Transverse colon (tissue), 4 donors: ENCODE measurements around the gene PFDN5. TPM values are rescaled to one million over a fixed set of nuclear protein-coding genes. Genes with fewer than 3 reads are reported as not detected.

Experiments
- DNase-seq: peaks from one replicate; pipeline ENCODE4 v3.0.0-alpha.2; 2019
- H3K27ac ChIP-seq, 4 donors: fragments of 200-600 bp; sonication (generic); 2 replicates each; pipeline ENCODE4 v1.5.1; 2016 to 2018; ENCODE audit warnings: inconsistent platforms in 4 of 4
- H3K27me3 ChIP-seq: fragments of 200-600 bp; sonication (generic); 2 replicates; pipeline ENCODE4 v1.5.1; 2017; ENCODE audit warnings: inconsistent platforms
- H3K36me3 ChIP-seq, 4 donors: fragments of 200-600 bp; sonication (generic); 2 replicates each; pipeline ENCODE4 v1.5.1; 2017 to 2019; ENCODE audit warnings: inconsistent platforms in 4 of 4
- H3K4me1 ChIP-seq, 4 donors: fragments of 200-600 bp; sonication (generic); 2 replicates each; pipeline ENCODE4 v1.5.1; 2017 to 2020; ENCODE audit warnings: inconsistent platforms in 4 of 4
- H3K4me3 ChIP-seq, 4 donors: fragments of 200-600 bp; sonication (generic); 1 replicate in 1 of 4; 2 replicates in 3 of 4; pipeline versions ENCODE4 v1.5.1 to v1.6.1; 2017 to 2019; ENCODE audit warnings: inconsistent platforms in 4 of 4
- H3K9me3 ChIP-seq, 2 donors: fragments of 200-600 bp; sonication (generic); 2 replicates each; pipeline ENCODE4 v1.5.1; 2017 to 2019; ENCODE audit warnings: inconsistent platforms in 2 of 2
- EP300 ChIP-seq: sonication (generic); formaldehyde crosslinking; IDR thresholded peaks from one replicate; pipeline ENCODE4 v1.6.1; 2017; ENCODE audit warnings: antibody characterized with exemption, low read depth
- POLR2A ChIP-seq: fragments of 450-650 bp; IDR thresholded peaks from one replicate; pipeline ENCODE4 v1.6.1; 2016; ENCODE audit warnings: antibody characterized with exemption, mild to moderate bottlenecking, moderate library complexity
- POLR2AphosphoS5 ChIP-seq, 3 donors: sonication (generic); formaldehyde crosslinking; IDR thresholded peaks; one replicate each; pipeline ENCODE4 v1.6.1; 2016; ENCODE audit warnings: antibody characterized with exemption in 3 of 3
- WGBS, 2 donors: methylation state at CpG; one replicate each; pipeline ENCODE4 v1.1.5; 2018; ENCODE audit warnings: low coverage in 1 of 2; 5-methylcytosine and 5-hydroxymethylcytosine counted together
- in situ Hi-C, 4 donors: fragments of 200-750 bp; cut with MboI; loops; one replicate each; pipeline versions ENCODE4 v1.15.0 to v1.15.1; 2017; ENCODE audit warnings: low sequenced_read_pairs in 3 of 4, low pct_ligation_motif_present in 1 of 4, low pct_unique_long_range_greater_than_20kb in 1 of 4
- intact Hi-C: fragments of 100-400 bp; cut with DNase I; formaldehyde crosslinking; loops from one replicate; pipeline ENCODE4 v1.15.1; 2023; ENCODE audit warnings: low total_unique reads
- total RNA-seq, 4 donors: library from RNA; depleted of rRNA; stranded (reverse); fragments of >200 nt; gene quantifications; one replicate each; pipeline ENCODE4 v1.1.0, GENCODE V29; 2016
- TF ChIP-seq, protein P1 (sequence below), 5 experiments: fragments of 200-600 bp in 3 of 5; fragments of 450-650 bp in 2 of 5; sonication (generic) in 3 of 5; IDR thresholded peaks; 1 replicate in 2 of 5; 2 replicates in 3 of 5; pipeline ENCODE4 v1.5.1; 2016 to 2017; ENCODE audit warnings: antibody characterized with exemption in 5 of 5, inconsistent platforms in 3 of 5, mild to moderate bottlenecking in 2 of 5, moderate library complexity in 1 of 5

Gene PFDN5
- total RNA-seq, 4 donors from 2014 or later = 244 to 451 (median 381) TPM

DNA sequence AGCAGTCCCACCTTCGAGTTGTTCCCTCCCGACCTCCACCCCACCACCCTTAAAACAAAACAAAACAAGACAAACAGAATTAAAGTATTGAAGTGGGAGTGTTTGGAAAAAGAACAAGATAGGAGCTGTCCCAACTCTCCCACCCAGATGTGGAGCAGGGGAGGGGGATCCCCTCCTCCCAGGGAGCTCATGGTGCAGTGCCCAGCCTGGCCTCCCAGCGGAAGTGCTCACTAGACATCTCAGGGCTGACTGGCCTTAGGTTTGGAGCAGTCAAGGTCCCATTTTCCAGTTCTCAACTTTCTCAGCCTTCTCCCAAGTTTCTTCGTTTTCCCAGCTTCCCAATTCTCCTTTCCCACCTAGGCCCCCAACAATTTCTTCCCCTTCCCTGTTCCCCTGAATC, 37.9 kb downstream of the PFDN5 start:
- Histone ChIP-seq H3K4me3 (no peak overlapping the region), H3K27me3 (peaks cover 57% of the 10 kb centered on the region), H3K4me1 (no peaks in the 10 kb centered on the region), H3K27ac (no peak overlapping the region), H3K9me3 (no peaks in the 10 kb centered on the region), H3K36me3 (no peaks in the 10 kb centered on the region)
- in situ Hi-C loops (no loop called here), intact Hi-C loops (no loop called here)
- DNase-seq = no peak
- TF ChIP-seq POLR2AphosphoS5 (IDR thresholded peaks at IDR 0.05) (no peak), EP300 (no peak), POLR2A (no peak)
- TF ChIP-seq, protein P1, sequence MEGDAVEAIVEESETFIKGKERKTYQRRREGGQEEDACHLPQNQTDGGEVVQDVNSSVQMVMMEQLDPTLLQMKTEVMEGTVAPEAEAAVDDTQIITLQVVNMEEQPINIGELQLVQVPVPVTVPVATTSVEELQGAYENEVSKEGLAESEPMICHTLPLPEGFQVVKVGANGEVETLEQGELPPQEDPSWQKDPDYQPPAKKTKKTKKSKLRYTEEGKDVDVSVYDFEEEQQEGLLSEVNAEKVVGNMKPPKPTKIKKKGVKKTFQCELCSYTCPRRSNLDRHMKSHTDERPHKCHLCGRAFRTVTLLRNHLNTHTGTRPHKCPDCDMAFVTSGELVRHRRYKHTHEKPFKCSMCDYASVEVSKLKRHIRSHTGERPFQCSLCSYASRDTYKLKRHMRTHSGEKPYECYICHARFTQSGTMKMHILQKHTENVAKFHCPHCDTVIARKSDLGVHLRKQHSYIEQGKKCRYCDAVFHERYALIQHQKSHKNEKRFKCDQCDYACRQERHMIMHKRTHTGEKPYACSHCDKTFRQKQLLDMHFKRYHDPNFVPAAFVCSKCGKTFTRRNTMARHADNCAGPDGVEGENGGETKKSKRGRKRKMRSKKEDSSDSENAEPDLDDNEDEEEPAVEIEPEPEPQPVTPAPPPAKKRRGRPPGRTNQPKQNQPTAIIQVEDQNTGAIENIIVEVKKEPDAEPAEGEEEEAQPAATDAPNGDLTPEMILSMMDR (IDR thresholded peaks at IDR 0.05) = no peak
- 80 to 100% methylated on average over 1 to 4 of the region's 4 CpGs for WGBS, 2 donors

- TF ChIP-seq, protein P1 (IDR thresholded peaks at IDR 0.05) = no peak
- no peak for TF ChIP-seq EP300
- no peak for TF ChIP-seq POLR2AphosphoS5 (IDR thresholded peaks at IDR 0.05)
- TF ChIP-seq POLR2A = no peak
- DNase-seq = no peak
- no peaks in the 10 kb centered on the region for H3K9me3 ChIP-seq
- H3K4me3 ChIP-seq = no peak overlapping the region
- intact Hi-C loops = no loop called here
- WGBS, 2 donors = 63% methylated on average over 7 of the region's 7 CpGs; no CpG with 5 or more reads in 1 of the 2 donors
- H3K36me3 ChIP-seq = no peaks in the 10 kb centered on the region
- in situ Hi-C loops = no loop called here
- no peak overlapping the region for H3K27ac ChIP-seq
- no peaks in the 10 kb centered on the region for H3K4me1 ChIP-seq
- H3K27me3 ChIP-seq = peaks cover 62% of the 10 kb centered on the region
These were observed 38.5 kb downstream of the PFDN5 start for GRCh38 chr12:53333845-53334244.

- intact Hi-C loops = no loop called here
- Histone ChIP-seq H3K4me1 (no peaks in the 10 kb centered on the region), H3K27me3 (peaks cover 64% of the 10 kb centered on the region), H3K27ac (no peak overlapping the region), H3K4me3 (no peak overlapping the region), H3K36me3 (no peaks in the 10 kb centered on the region), H3K9me3 (no peaks in the 10 kb centered on the region)
- WGBS, 2 donors = 69 to 70% methylated on average over 4 to 8 of the region's 8 CpGs
- TF ChIP-seq POLR2A = no peak
- no peak for TF ChIP-seq POLR2AphosphoS5 (IDR thresholded peaks at IDR 0.05)
- TF ChIP-seq EP300 = no peak
- in situ Hi-C loops = no loop called here
- no peak for DNase-seq
These were observed 39.5 kb downstream of the PFDN5 start for GRCh38 chr12:53334822-53335221.

- Histone ChIP-seq H3K9me3 (no peaks in the 10 kb centered on the region), H3K27me3 (peaks cover 64% of the 10 kb centered on the region), H3K27ac (no peak within 1 kb of the TSS), H3K4me3 (no peak within 1 kb of the TSS), H3K36me3 (no peaks in the 10 kb centered on the region), H3K4me1 (no peaks in the 10 kb centered on the region)
- no peak for TF ChIP-seq POLR2AphosphoS5 (IDR thresholded peaks at IDR 0.05)
- TF ChIP-seq POLR2A = no peak
- TF ChIP-seq, protein P1 (IDR thresholded peaks at IDR 0.05) = no peak
- TF ChIP-seq EP300 = no peak
- intact Hi-C loops (no loop called here), in situ Hi-C loops (no loop called here)
- no peak for DNase-seq
- WGBS, 2 donors = 42 to 50% methylated on average over 7 to 15 of the region's 15 CpGs
These were observed 40.9 kb downstream of the PFDN5 start, which contains the start of gene SP7 for GRCh38 chr12:53336181-53336681. SP7 (minus strand) TSS chr12:53336354; CDS start chr12:53335646, 708 bp downstream.

DNA sequence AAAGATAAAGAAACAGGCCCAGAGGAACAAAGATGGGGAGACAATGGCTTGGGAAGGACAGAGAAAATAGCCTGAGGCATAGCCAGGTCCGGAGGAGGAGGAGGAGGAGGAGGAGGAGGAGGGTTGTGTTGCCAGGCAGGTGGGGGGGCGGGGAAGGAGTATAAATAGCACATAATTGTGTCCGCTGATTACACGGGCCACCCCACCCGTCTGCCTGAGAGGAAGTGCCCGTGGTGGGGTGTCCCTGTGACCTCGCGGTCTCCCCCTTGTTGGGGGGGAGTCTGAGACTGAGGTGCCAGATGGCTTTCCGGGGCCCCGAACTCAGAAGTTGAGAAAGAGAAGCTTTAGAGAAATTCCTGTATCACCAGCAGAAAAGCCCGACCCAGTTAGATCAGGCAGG, 42.7 kb downstream of the PFDN5 start:
- no peak for DNase-seq
- intact Hi-C loops (no loop called here), in situ Hi-C loops (no loop called here)
- Histone ChIP-seq H3K27ac (no peak overlapping the region), H3K4me1 (no peaks in the 10 kb centered on the region), H3K36me3 (no peaks in the 10 kb centered on the region), H3K4me3 (no peak overlapping the region), H3K9me3 (no peaks in the 10 kb centered on the region), H3K27me3 (peaks cover 52% of the 10 kb centered on the region)
- TF ChIP-seq POLR2AphosphoS5 (IDR thresholded peaks at IDR 0.05) (no peak), POLR2A (no peak), EP300 (no peak)
- TF ChIP-seq, protein P1 (IDR thresholded peaks at IDR 0.05) = no peak
- 19 to 26% methylated on average over 5 to 11 of the region's 11 CpGs for WGBS, 2 donors
